Mesendoderm (in vitro differentiated cells): ENCODE results near the gene PRKAG1.

Experiments used
- DNase-seq: peaks from one replicate; pipeline ENCODE4 v3.0.0; 2013
- H2AK5ac ChIP-seq: 2 replicates; pipeline ENCODE4 v1.6.1; 2013; ENCODE audit warnings: low read length, inconsistent platforms
- H2BK120ac ChIP-seq: 2 replicates; pipeline ENCODE4 v1.6.1; 2013; ENCODE audit warnings: low read depth, mild to moderate bottlenecking, low read length, moderate library complexity, mixed read lengths
- H2BK15ac ChIP-seq: replicated peaks from 2 replicates; pipeline ENCODE4 v1.6.1; 2013; ENCODE audit warnings: low read depth, mild to moderate bottlenecking, moderate library complexity
- H2BK5ac ChIP-seq: 2 replicates; pipeline ENCODE4 v1.6.1; 2013; ENCODE audit warnings: low read length, inconsistent platforms
- H3K18ac ChIP-seq: 2 replicates; pipeline ENCODE4 v1.6.1; 2013; ENCODE audit warnings: mild to moderate bottlenecking, low read length, mixed read lengths
- H3K23ac ChIP-seq: one replicate; pipeline ENCODE4 v1.6.1; 2013; ENCODE audit warnings: low read length
- H3K27ac ChIP-seq: 2 replicates; pipeline ENCODE4 v1.5.1; 2013; ENCODE audit warnings: low read depth, mild to moderate bottlenecking, inconsistent platforms, low read length, moderate library complexity
- H3K27me3 ChIP-seq: 2 replicates; pipeline ENCODE4 v1.6.1; 2013; ENCODE audit warnings: low read length, control low read depth, mild to moderate bottlenecking, inconsistent platforms; ENCODE audit not compliant: insufficient read depth, poor library complexity
- H3K36me3 ChIP-seq: 2 replicates; pipeline ENCODE4 v1.6.1; 2013; ENCODE audit warnings: low read length, inconsistent platforms; ENCODE audit not compliant: control insufficient read depth, insufficient read depth
- H3K4ac ChIP-seq: one replicate; pipeline ENCODE4 v1.6.1; 2013; ENCODE audit warnings: low read depth, mild to moderate bottlenecking, low read length, moderate library complexity
- H3K4me1 ChIP-seq: 2 replicates; pipeline ENCODE4 v1.6.1; 2013; ENCODE audit warnings: low read depth, low read length, inconsistent platforms; ENCODE audit not compliant: control insufficient read depth
- H3K4me2 ChIP-seq: 2 replicates; pipeline ENCODE4 v1.6.1; 2013; ENCODE audit warnings: low read length
- H3K4me3 ChIP-seq: 2 replicates; pipeline ENCODE4 v1.5.1; 2013; ENCODE audit warnings: mild to moderate bottlenecking, low read length
- H3K56ac ChIP-seq: one replicate; pipeline ENCODE4 v1.6.1; 2013; ENCODE audit warnings: low read length
- H3K79me1 ChIP-seq: 2 replicates; pipeline ENCODE4 v1.6.1; 2013; ENCODE audit warnings: low read length, inconsistent platforms
- H3K79me2 ChIP-seq: 2 replicates; pipeline ENCODE4 v1.6.1; 2013; ENCODE audit warnings: mild to moderate bottlenecking, low read length; ENCODE audit not compliant: control insufficient read depth, insufficient read depth
- H3K9ac ChIP-seq: 2 replicates; pipeline ENCODE4 v1.6.1; 2013; ENCODE audit warnings: low read length, inconsistent platforms
- H4K5ac ChIP-seq: one replicate; pipeline ENCODE4 v1.6.1; 2013; ENCODE audit warnings: low read length
- H4K8ac ChIP-seq: one replicate; pipeline ENCODE4 v1.6.1; 2013; ENCODE audit warnings: low read depth, mild to moderate bottlenecking, control low read depth, low read length, moderate library complexity
- whole genome bisulfite sequencing: extraction: QIAGEN DNeasy Blood & Tissue Kit; methylation state at CpG from one replicate; pipeline ENCODE4 v1.1.7; 2013; ENCODE audit warnings: low lambda C conversion rate, missing lambda C conversion rate; ENCODE audit not compliant: insufficient coverage; ENCODE audit errors: extremely low coverage; 5-methylcytosine and 5-hydroxymethylcytosine counted together

PRKAG1 gene

DNA sequence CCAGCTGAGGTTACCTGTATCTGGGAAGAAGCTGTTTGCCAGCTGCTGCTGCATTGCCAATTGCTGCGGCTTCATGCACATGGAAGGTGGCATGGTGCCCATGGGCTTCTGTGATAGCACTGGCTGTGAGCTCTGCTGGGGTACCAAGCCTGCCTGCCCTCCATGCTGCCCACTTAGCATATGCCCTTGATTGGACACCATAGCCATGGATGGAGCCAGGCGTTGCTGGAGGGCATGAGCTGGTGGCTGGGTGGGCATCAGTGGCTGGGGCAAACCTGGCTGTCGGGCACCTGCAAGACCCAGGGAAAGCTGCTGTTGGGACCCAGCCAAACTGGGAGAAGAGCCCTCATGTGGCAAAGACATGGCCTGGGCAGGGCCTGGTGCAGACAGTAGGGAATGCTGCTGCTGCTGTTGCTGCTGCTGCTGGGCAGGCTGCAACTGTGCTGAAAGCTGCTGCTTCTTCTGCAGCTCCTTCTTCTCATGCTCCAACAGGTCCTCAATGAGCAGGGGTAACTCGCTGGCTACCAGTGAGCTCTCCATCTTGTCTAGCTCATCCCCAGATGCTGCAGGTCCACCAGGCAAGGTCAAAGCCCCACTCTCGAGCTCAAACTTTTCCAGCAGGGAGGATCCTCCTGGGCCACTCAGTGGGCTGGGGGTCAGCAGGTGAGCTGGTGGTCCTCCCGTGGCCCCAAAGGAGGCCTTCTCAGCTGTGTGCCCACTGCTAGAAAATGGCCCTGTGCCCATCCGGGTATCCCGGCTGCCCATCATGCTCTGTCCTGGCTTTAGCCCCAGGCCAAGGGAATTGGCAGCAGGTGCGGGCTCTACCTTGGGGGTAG, 18.8 kb upstream of the PRKAG1 start:
- no peaks in the 10 kb centered on the region for H3K4me1 ChIP-seq
- WGBS: no CpG with 5 or more reads among the region's 9 CpGs
- H3K4ac ChIP-seq: no peak overlapping the region
- no peak overlapping the region for H3K9ac ChIP-seq
- no peak overlapping the region for H3K56ac ChIP-seq
- no peak overlapping the region for H3K4me2 ChIP-seq
- DNase-seq: no peak
- H3K4me3 ChIP-seq: no peak overlapping the region
- peaks cover 2% of the 10 kb centered on the region for H3K79me1 ChIP-seq
- H2AK5ac ChIP-seq: no peak overlapping the region
- no peak overlapping the region for H4K8ac ChIP-seq
- peaks cover 40% of the 10 kb centered on the region for H3K36me3 ChIP-seq
- no peaks in the 10 kb centered on the region for H3K79me2 ChIP-seq
- H3K27me3 ChIP-seq: no peaks in the 10 kb centered on the region
- no peak overlapping the region for H3K18ac ChIP-seq
- H2BK120ac ChIP-seq: no peak overlapping the region
- no peak overlapping the region for H3K23ac ChIP-seq
- H2BK5ac ChIP-seq: no peak overlapping the region
- H3K27ac ChIP-seq: no peak overlapping the region
- H2BK15ac ChIP-seq: no peak overlapping the region
- no peak overlapping the region for H4K5ac ChIP-seq

DNA sequence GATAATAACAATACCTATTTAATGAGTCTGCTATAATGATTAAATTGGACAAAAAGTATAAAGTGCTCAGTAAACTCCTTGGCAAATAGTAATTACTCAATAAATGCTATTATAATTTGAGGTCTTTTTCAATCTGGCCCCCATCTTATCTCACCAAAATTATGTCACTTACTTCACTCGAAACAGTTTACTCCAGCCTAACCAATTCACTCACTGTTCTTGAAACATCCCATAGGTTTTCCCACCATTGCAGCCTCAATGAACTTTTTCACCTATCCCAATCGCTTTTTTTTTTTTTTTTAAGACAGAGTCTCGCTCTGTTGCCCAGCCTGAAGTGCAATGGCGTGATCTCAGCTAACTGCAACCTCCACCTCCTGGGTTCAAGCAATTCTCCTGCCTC, 17.5 kb upstream of the PRKAG1 start:
- no peak overlapping the region for H2AK5ac ChIP-seq
- H3K27ac ChIP-seq: no peak overlapping the region
- no peak overlapping the region for H2BK5ac ChIP-seq
- no peak overlapping the region for H3K4me3 ChIP-seq
- no peak overlapping the region for H3K4ac ChIP-seq
- WGBS: no CpG with 5 or more reads among the region's 4 CpGs
- no peak overlapping the region for H2BK15ac ChIP-seq
- H3K4me1 ChIP-seq: no peaks in the 10 kb centered on the region
- H3K9ac ChIP-seq: no peak overlapping the region
- H3K4me2 ChIP-seq: no peak overlapping the region
- no peak overlapping the region for H3K56ac ChIP-seq
- no peak overlapping the region for H3K18ac ChIP-seq
- peaks cover 35% of the 10 kb centered on the region for H3K36me3 ChIP-seq
- no peak overlapping the region for H4K8ac ChIP-seq
- no peak for DNase-seq
- peaks cover 2% of the 10 kb centered on the region for H3K79me1 ChIP-seq
- no peaks in the 10 kb centered on the region for H3K79me2 ChIP-seq
- no peak overlapping the region for H2BK120ac ChIP-seq
- no peak overlapping the region for H4K5ac ChIP-seq
- no peaks in the 10 kb centered on the region for H3K27me3 ChIP-seq
- no peak overlapping the region for H3K23ac ChIP-seq

DNA sequence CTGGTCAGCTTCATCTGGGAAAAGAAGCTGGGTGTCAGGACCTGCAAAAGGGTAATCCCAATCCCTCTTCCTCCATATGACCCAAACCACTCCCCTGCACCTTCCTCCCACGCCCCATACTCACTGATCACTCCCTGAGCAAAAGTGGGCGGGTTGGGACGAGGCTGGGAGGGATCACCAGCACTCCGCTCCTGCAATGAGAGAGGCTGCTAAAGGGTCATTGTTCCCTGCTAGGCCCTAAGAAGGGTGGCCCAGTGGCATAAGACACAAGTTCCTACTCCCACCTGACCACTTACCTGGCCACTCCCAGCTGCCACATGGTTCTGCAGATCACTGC, 15.7 kb upstream of the PRKAG1 start:
- H2BK5ac ChIP-seq: no peak overlapping the region
- peaks cover 34% of the 10 kb centered on the region for H3K36me3 ChIP-seq
- no peak overlapping the region for H2AK5ac ChIP-seq
- H3K4me1 ChIP-seq: no peaks in the 10 kb centered on the region
- no peak overlapping the region for H3K9ac ChIP-seq
- no peak overlapping the region for H4K5ac ChIP-seq
- H2BK120ac ChIP-seq: no peak overlapping the region
- H3K56ac ChIP-seq: no peak overlapping the region
- no peaks in the 10 kb centered on the region for H3K79me2 ChIP-seq
- H3K4ac ChIP-seq: no peak overlapping the region
- no peak overlapping the region for H3K4me3 ChIP-seq
- DNase-seq: no peak
- H3K18ac ChIP-seq: no peak overlapping the region
- H4K8ac ChIP-seq: no peak overlapping the region
- no peaks in the 10 kb centered on the region for H3K27me3 ChIP-seq
- H3K27ac ChIP-seq: no peak overlapping the region
- H2BK15ac ChIP-seq: no peak overlapping the region
- no peak overlapping the region for H3K4me2 ChIP-seq
- H3K79me1 ChIP-seq: peaks cover 2% of the 10 kb centered on the region
- H3K23ac ChIP-seq: no peak overlapping the region
- WGBS: no CpG with 5 or more reads among the region's 4 CpGs

DNA sequence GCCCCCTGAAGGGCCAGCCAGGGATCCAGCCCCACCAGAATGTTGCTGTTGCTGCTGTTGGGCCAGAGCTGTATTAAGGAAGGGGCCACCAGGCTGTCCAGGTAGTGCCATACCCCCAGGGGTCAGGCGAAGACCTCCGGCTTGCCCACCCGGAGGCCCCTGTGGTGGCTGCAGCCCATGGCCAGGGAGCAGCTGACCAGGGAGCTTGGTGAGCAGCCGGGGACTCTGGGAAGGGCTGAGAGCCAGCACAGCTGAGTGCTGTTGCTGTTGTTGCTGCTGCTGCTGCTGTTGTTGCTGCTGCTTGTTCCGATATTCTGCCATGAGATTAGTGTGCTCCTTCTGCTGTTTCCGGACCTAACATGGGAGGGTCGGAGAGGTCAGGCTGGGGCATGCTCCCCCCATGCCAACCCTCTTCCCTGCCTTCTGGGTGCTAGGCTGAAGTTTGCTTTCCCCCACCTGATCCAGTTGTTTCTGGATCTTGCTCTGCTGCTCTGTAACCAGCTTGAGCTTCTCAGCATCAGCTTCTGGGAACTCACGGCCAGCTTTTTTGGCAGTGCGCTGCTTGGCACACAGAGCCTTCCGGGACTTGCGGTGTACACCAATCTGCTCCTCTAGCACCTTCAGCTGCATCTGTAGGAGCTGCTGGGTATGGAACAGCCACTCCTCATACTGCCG, 15.2 kb upstream of the PRKAG1 start:
- no peak overlapping the region for H3K56ac ChIP-seq
- H4K5ac ChIP-seq: no peak overlapping the region
- H3K23ac ChIP-seq: no peak overlapping the region
- H3K4ac ChIP-seq: no peak overlapping the region
- no peak overlapping the region for H3K4me3 ChIP-seq
- no peak overlapping the region for H2BK15ac ChIP-seq
- H2BK5ac ChIP-seq: no peak overlapping the region
- no peak overlapping the region for H3K18ac ChIP-seq
- WGBS: no CpG with 5 or more reads among the region's 12 CpGs
- H3K9ac ChIP-seq: no peak overlapping the region
- no peak overlapping the region for H4K8ac ChIP-seq
- H3K27ac ChIP-seq: no peak overlapping the region
- no peak overlapping the region for H2BK120ac ChIP-seq
- no peak for DNase-seq
- peaks cover 2% of the 10 kb centered on the region for H3K79me1 ChIP-seq
- H3K79me2 ChIP-seq: no peaks in the 10 kb centered on the region
- no peak overlapping the region for H2AK5ac ChIP-seq
- no peaks in the 10 kb centered on the region for H3K4me1 ChIP-seq
- H3K27me3 ChIP-seq: no peaks in the 10 kb centered on the region
- peaks cover 32% of the 10 kb centered on the region for H3K36me3 ChIP-seq
- H3K4me2 ChIP-seq: no peak overlapping the region

DNA sequence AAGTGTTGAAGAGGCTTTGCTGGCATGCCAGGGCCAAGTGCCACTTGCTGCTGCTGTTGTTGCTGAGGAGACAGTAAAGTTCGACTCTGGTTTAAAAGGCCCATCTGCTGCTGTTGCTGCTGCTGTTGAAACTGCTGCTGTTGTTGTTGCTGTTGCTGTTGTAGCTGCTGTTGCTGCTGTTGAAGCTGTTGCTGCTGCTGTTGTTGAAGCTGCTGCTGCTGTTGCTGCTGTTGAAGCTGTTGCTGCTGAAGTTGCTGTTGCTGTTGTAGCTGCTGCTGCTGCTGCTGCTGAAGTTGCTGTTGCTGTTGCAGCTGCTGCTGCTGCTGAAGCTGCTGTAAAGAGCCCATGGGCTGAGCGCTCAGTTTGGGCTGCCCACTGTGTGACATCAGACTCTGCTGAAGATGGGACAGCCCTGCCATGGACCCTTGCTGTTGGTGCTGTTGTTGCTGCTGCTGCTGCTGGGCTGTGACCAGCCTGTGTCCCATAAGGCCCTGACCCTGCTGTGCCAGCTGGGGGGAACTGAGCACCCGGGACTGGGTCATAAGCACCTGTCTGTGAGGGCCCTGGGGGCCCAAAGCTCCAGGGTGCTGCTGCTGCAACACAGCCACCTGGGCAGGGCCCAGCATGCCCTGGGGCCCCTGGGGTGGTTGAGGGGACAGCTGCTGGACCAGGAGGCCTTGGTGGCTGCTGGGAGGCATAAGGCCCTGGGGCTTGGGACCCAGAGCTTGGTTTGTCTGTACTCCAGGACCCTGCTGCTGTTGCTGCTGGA, 14.3 kb upstream of the PRKAG1 start:
- no peak overlapping the region for H3K4me2 ChIP-seq
- H3K9ac ChIP-seq: no peak overlapping the region
- H2AK5ac ChIP-seq: no peak overlapping the region
- no CpG with 5 or more reads among the region's 3 CpGs for WGBS
- H2BK5ac ChIP-seq: no peak overlapping the region
- H3K18ac ChIP-seq: no peak overlapping the region
- H3K36me3 ChIP-seq: peaks cover 27% of the 10 kb centered on the region
- no peak overlapping the region for H2BK15ac ChIP-seq
- H3K56ac ChIP-seq: no peak overlapping the region
- H3K4me1 ChIP-seq: no peaks in the 10 kb centered on the region
- H2BK120ac ChIP-seq: no peak overlapping the region
- peaks cover 2% of the 10 kb centered on the region for H3K79me1 ChIP-seq
- H4K5ac ChIP-seq: no peak overlapping the region
- DNase-seq: no peak
- no peak overlapping the region for H3K4me3 ChIP-seq
- H3K23ac ChIP-seq: no peak overlapping the region
- no peak overlapping the region for H3K27ac ChIP-seq
- H3K27me3 ChIP-seq: no peaks in the 10 kb centered on the region
- no peaks in the 10 kb centered on the region for H3K79me2 ChIP-seq
- no peak overlapping the region for H3K4ac ChIP-seq
- no peak overlapping the region for H4K8ac ChIP-seq
